Small intestine (tissue), 7 donors: ENCODE data around the gene CABP1. TPM values are rescaled to one million over a fixed set of nuclear protein-coding genes. Genes with fewer than 3 reads are reported as not detected.

Experiments used
- DNase-seq, 2 donors: peaks; one replicate each; pipeline versions ENCODE4 v3.0.0 to v3.0.0-alpha.2; 2013
- FAIRE-seq: peaks from 2 replicates; lab custom pipeline; 2012; peaks lifted over from hg19 to GRCh38; lab: Jason Lieb, UNC
- H3K27ac ChIP-seq, 3 donors: one replicate each; pipeline ENCODE4 v1.5.1; 2013; ENCODE audit warnings: low read length in 2 of 3, mild to moderate bottlenecking in 2 of 3, control low read depth in 1 of 3, inconsistent platforms in 1 of 3, low read depth in 1 of 3, moderate library complexity in 1 of 3
- H3K27me3 ChIP-seq, 3 donors: one replicate each; pipeline ENCODE4 v1.6.1; 2013; ENCODE audit warnings: low read length in 3 of 3, inconsistent platforms in 1 of 3; ENCODE audit not compliant: control insufficient read depth in 3 of 3, insufficient read depth in 3 of 3
- H3K36me3 ChIP-seq, 3 donors: one replicate each; pipeline ENCODE4 v1.6.1; 2013; ENCODE audit warnings: low read length in 3 of 3, inconsistent platforms in 1 of 3, low read depth in 1 of 3, mild to moderate bottlenecking in 1 of 3, moderate library complexity in 1 of 3; ENCODE audit not compliant: control insufficient read depth in 3 of 3, insufficient read depth in 2 of 3
- H3K4me1 ChIP-seq, 3 donors: one replicate each; pipeline ENCODE4 v1.6.1; 2013; ENCODE audit warnings: low read length in 2 of 3, inconsistent platforms in 1 of 3, low read depth in 1 of 3, mild to moderate bottlenecking in 1 of 3, moderate library complexity in 1 of 3; ENCODE audit not compliant: control insufficient read depth in 3 of 3, insufficient read depth in 2 of 3
- H3K4me3 ChIP-seq, 3 donors: one replicate each; pipeline ENCODE4 v1.5.1; 2013; ENCODE audit warnings: low read length in 3 of 3, control low read depth in 1 of 3, inconsistent platforms in 1 of 3, low read depth in 1 of 3, mild to moderate bottlenecking in 1 of 3, moderate library complexity in 1 of 3
- H3K9me3 ChIP-seq, 2 donors: one replicate each; pipeline ENCODE4 v1.6.1; 2013; ENCODE audit warnings: low read depth in 1 of 2, low read length in 1 of 2; ENCODE audit not compliant: control insufficient read depth in 2 of 2, insufficient read depth in 1 of 2
- whole genome bisulfite sequencing, 3 donors: extraction: QIAGEN DNeasy Blood & Tissue Kit; methylation state at CpG; one replicate each; pipeline ENCODE4 v1.1.7; 2013; 5-methylcytosine and 5-hydroxymethylcytosine counted together
- polyA plus RNA-seq, 4 donors: library from polyadenylated mRNA; stranded (reverse) in 3 of 4; unstranded in 1 of 4; fragments of 200-250 nt in 3 of 4; fragments of 120-200 nt in 1 of 4; gene quantifications; one replicate each; pipeline versions ENCODE4 v1.2.1 to v1.2.3, GENCODE V29; 2013
- donor health status: healthy with polysubstance abuse.
- donor health status: control.
- donor health status: control.
- donor health status: Bipolar disorder and iron deficiency.
- donor health status: healthy.

Gene CABP1
- polyA plus RNA-seq, 4 donors, result 0.67 to 1.5 (median 0.74) TPM; not detected in 1

GRCh38 chr12:120642826-120643225 lies 2.4 kb downstream of the CABP1 start:
- Histone ChIP-seq H3K36me3 (no peaks in the 10 kb centered on the region), H3K9me3 (no peaks in the 10 kb centered on the region), H3K4me1 (peaks cover 0 to 8% (median 6%) of the 10 kb centered on the region in 3 donors), H3K27ac (no peak overlapping the region), H3K4me3 (no peak overlapping the region), H3K27me3 (peaks cover 0 to 48% (median 12%) of the 10 kb centered on the region in 3 donors)
- WGBS, 3 donors, result 90 to 92% (median 91%) methylated on average over 4 of the region's 4 CpGs
- FAIRE-seq, result no peak
- DNase-seq, result no peak

- H3K36me3 ChIP-seq, result no peaks in the 10 kb centered on the region
- H3K4me3 ChIP-seq, result no peak overlapping the region
- no peak for DNase-seq
- peaks cover 0 to 8% (median 6%) of the 10 kb centered on the region in 3 donors for H3K4me1 ChIP-seq
- no peak for FAIRE-seq
- 76 to 84% (median 84%) methylated on average over 4 of the region's 4 CpGs for WGBS, 3 donors
- H3K27ac ChIP-seq, result no peak overlapping the region
- H3K27me3 ChIP-seq, result peaks cover 0 to 48% (median 12%) of the 10 kb centered on the region in 3 donors
- H3K9me3 ChIP-seq, result no peaks in the 10 kb centered on the region
Observed at GRCh38 chr12:120643574-120643973, 3.1 kb downstream of the CABP1 start.

- Histone ChIP-seq H3K4me1 (peaks cover 0 to 20% (median 6%) of the 10 kb centered on the region in 3 donors), H3K9me3 (no peaks in the 10 kb centered on the region), H3K27ac (no peak overlapping the region), H3K36me3 (no peaks in the 10 kb centered on the region), H3K27me3 (peaks cover 0 to 59% (median 10%) of the 10 kb centered on the region in 3 donors), H3K4me3 (no peak overlapping the region)
- FAIRE-seq, result no peak
- no peak for DNase-seq
- WGBS, 3 donors, result 69 to 74% (median 71%) methylated on average over 6 of the region's 6 CpGs
Observed at GRCh38 chr12:120646044-120646443, 5.6 kb downstream of the CABP1 start.

GRCh38 chr12:120647375-120647755 lies 6.9 kb downstream of the CABP1 start:
- no peaks in the 10 kb centered on the region for H3K36me3 ChIP-seq
- DNase-seq (no peak), FAIRE-seq (no peak)
- H3K27ac ChIP-seq, result no peak overlapping the region
- H3K9me3 ChIP-seq, result no peaks in the 10 kb centered on the region
- 49 to 87% (median 83%) methylated on average over 12 to 13 of the region's 13 CpGs for WGBS, 3 donors
- H3K4me1 ChIP-seq, result peaks cover 0 to 12% (median 0%) of the 10 kb centered on the region in 3 donors
- H3K27me3 ChIP-seq, result peaks cover 0 to 57% (median 5%) of the 10 kb centered on the region in 3 donors
- H3K4me3 ChIP-seq, result no peak overlapping the region

- Histone ChIP-seq H3K4me1 (peaks cover 0 to 12% (median 0%) of the 10 kb centered on the region in 3 donors), H3K27me3 (peaks cover 0 to 42% (median 0%) of the 10 kb centered on the region in 3 donors), H3K9me3 (no peaks in the 10 kb centered on the region), H3K36me3 (no peaks in the 10 kb centered on the region), H3K27ac (no peak overlapping the region), H3K4me3 (peak overlapping the region in 1 of 3 donors; percentile 20)
- FAIRE-seq (no peak), DNase-seq (no peak)
- WGBS, 3 donors, result 21 to 46% (median 32%) methylated on average over 31 to 33 of the region's 33 CpGs
Observed at GRCh38 chr12:120649442-120650232, 9.2 kb downstream of the CABP1 start.

- Histone ChIP-seq H3K27me3 (peaks cover 0 to 36% (median 0%) of the 10 kb centered on the region in 3 donors), H3K4me3 (peak overlapping the region in 1 of 3 donors; percentile 13), H3K9me3 (no peaks in the 10 kb centered on the region), H3K27ac (peak overlapping the region in 1 of 3 donors; percentile 25), H3K4me1 (peaks cover 0 to 12% (median 0%) of the 10 kb centered on the region in 3 donors), H3K36me3 (no peaks in the 10 kb centered on the region)
- DNase-seq (no peak), FAIRE-seq (no peak)
- 62 to 88% (median 73%) methylated on average over 12 of the region's 12 CpGs for WGBS, 3 donors
Observed at GRCh38 chr12:120650233-120650690, 9.8 kb downstream of the CABP1 start.

GRCh38 chr12:120651821-120652220 lies 11.4 kb downstream of the CABP1 start:
- Histone ChIP-seq H3K9me3 (no peaks in the 10 kb centered on the region), H3K27me3 (peaks cover 0 to 35% (median 0%) of the 10 kb centered on the region in 3 donors), H3K4me3 (no peak overlapping the region), H3K27ac (no peak overlapping the region), H3K4me1 (peaks cover 0 to 12% (median 0%) of the 10 kb centered on the region in 3 donors), H3K36me3 (no peaks in the 10 kb centered on the region)
- 66 to 71% (median 67%) methylated on average over 5 of the region's 5 CpGs for WGBS, 3 donors
- DNase-seq (peak in 1 of 2 donors; percentile 25), FAIRE-seq (no peak)

GRCh38 chr12:120652656-120653435 lies 12.4 kb downstream of the CABP1 start:
- no peak overlapping the region for H3K4me3 ChIP-seq

More at GRCh38 chr12:120652656-120653435, 12.4 kb downstream of the CABP1 start:
- Histone ChIP-seq H3K27me3 (peaks cover 0 to 35% (median 0%) of the 10 kb centered on the region in 3 donors), H3K4me1 (peaks cover 0 to 12% (median 0%) of the 10 kb centered on the region in 3 donors), H3K27ac (peak overlapping the region in 1 of 3 donors; percentile 32), H3K36me3 (no peaks in the 10 kb centered on the region), H3K9me3 (no peaks in the 10 kb centered on the region)
- FAIRE-seq (no peak), DNase-seq (no peak)
- 25 to 60% (median 45%) methylated on average over 10 of the region's 10 CpGs for WGBS, 3 donors
